GM12878 (cell line): Measurements from ENCODE around the gene GNB2. TPM values are rescaled to one million over a fixed set of nuclear protein-coding genes. Genes with fewer than 3 reads are reported as not detected.
A peak's percentile ranks its signal among the peaks of the same experiment; 100 is the strongest.

ENCODE experiments used
- ATF2 ChIP-seq: IDR thresholded peaks from 2 replicates; pipeline ENCODE4 v1.6.1; 2012; ENCODE audit warnings: low read length, inconsistent platforms
- BHLHE40 ChIP-seq, 2 experiments: fragments of 450-650 bp in 1 of 2; IDR thresholded peaks; 2 replicates each; pipeline ENCODE4 v1.6.1; 2011 to 2017; ENCODE audit warnings: low read depth in 2 of 2, borderline replicate concordance in 1 of 2, improper control_type of control experiment in 1 of 2, low read length in 1 of 2, mild to moderate bottlenecking in 1 of 2
- CTCF ChIP-seq, 3 experiments: IDR thresholded peaks in 2 of 3; conservative IDR thresholded peaks in 1 of 3; 2 replicates each; pipeline ENCODE4 v1.5.1; 2011; ENCODE audit warnings: low read depth in 3 of 3, low read length in 3 of 3, mild to moderate bottlenecking in 3 of 3, control low read depth in 2 of 3, moderate library complexity in 2 of 3, inconsistent platforms in 1 of 3, mixed read lengths in 1 of 3; ENCODE audit not compliant: control insufficient read depth in 2 of 3, insufficient read depth in 1 of 3; ENCODE audit errors: extremely low read depth in 1 of 3
- EZH2 ChIP-seq: IDR thresholded peaks from 2 replicates; pipeline ENCODE4 v1.6.1; 2012; ENCODE audit warnings: low read depth, mild to moderate bottlenecking, control low read depth, inconsistent platforms, low read length, borderline replicate concordance; ENCODE audit not compliant: control insufficient read depth
- JUND ChIP-seq: IDR thresholded peaks from 2 replicates; pipeline ENCODE4 v1.6.1; 2012; ENCODE audit warnings: low read depth, mild to moderate bottlenecking, low read length, improper control_type of control experiment, moderate library complexity
- KLF5 ChIP-seq: fragments of 450-650 bp; IDR thresholded peaks from 2 replicates; pipeline ENCODE4 v1.6.1; 2014; ENCODE audit warnings: mild to moderate bottlenecking; ENCODE audit not compliant: partially characterized antibody
- LARP7 ChIP-seq: fragments of 450-650 bp; IDR thresholded peaks from 2 replicates; pipeline ENCODE4 v1.6.1; 2017; ENCODE audit warnings: mild to moderate bottlenecking
- MEF2B ChIP-seq: fragments of 450-650 bp; IDR thresholded peaks from 2 replicates; pipeline ENCODE4 v1.6.1; 2018; ENCODE audit warnings: mild to moderate bottlenecking, moderate library complexity; ENCODE audit not compliant: partially characterized antibody, poor library complexity, severe bottlenecking
- PML ChIP-seq: IDR thresholded peaks from 2 replicates; pipeline ENCODE4 v1.6.1; 2012; ENCODE audit warnings: low read length, inconsistent platforms
- POLR2AphosphoS2 ChIP-seq: IDR thresholded peaks from 2 replicates; pipeline ENCODE4 v1.6.1; 2011; ENCODE audit warnings: low read depth, mild to moderate bottlenecking, low read length, improper control_type of control experiment, moderate library complexity
- SP1 ChIP-seq: IDR thresholded peaks from one replicate; pipeline ENCODE4 v1.6.1; 2011; ENCODE audit warnings: low read depth, low read length
- SUZ12 ChIP-seq: fragments of 200-600 bp; sonication (generic); IDR thresholded peaks from one replicate; pipeline ENCODE4 v1.6.1; 2018; ENCODE audit warnings: antibody characterized with exemption, mild to moderate bottlenecking; ENCODE audit not compliant: unreplicated experiment
- YBX1 ChIP-seq: fragments of 450-650 bp; IDR thresholded peaks from 2 replicates; pipeline ENCODE4 v1.6.1; 2016; ENCODE audit warnings: antibody characterized with exemption
- ZZZ3 ChIP-seq: IDR thresholded peaks from 2 replicates; pipeline ENCODE4 v1.6.1; 2011; ENCODE audit warnings: low read depth; ENCODE audit not compliant: control insufficient read depth, insufficient read length
- polyA plus RNA-seq, 11 experiments: library from polyadenylated mRNA; depleted of rRNA in 4 of 11; unstranded in 6 of 11; stranded (reverse) in 5 of 11; fragments of >200 nt; fragmentation: Nextera tagmentation in 4 of 11; fragmentation: Illumina TruSeq in 1 of 11; extraction: Ambion mirVana in 4 of 11; extraction: Trizol in 1 of 11; gene quantifications; 1 replicate in 1 of 11; 2 replicates in 10 of 11; pipeline versions ENCODE4 v1.2.1 to v1.2.3, GENCODE V29; 2011 to 2016; ENCODE audit warnings: inconsistent platforms in 2 of 11, missing spikeins in 2 of 11, low read depth in 1 of 11
- total RNA-seq, 4 experiments: library from RNA; depleted of rRNA in 3 of 4; stranded (reverse); fragments of >200 nt in 3 of 4; fragmentation: Illumina TruSeq in 1 of 4; extraction: Trizol in 1 of 4; gene quantifications; 2 replicates each; pipeline versions ENCODE4 v1.2.1 to v1.2.3, GENCODE V29; 2013 to 2021

GNB2 gene
- total and polyA plus RNA-seq, 10 of the 15 experiments (the other 5 are each of a cell fraction or from before 2014, with no cell fraction given) = 0.35 to 175 (median 59.7) TPM

- TF ChIP-seq CTCF (IDR thresholded peaks at IDR 0.05 in 2 of 3, conservative IDR thresholded peaks at IDR 0.05 in 1 of 3; ENCODE audit: control insufficient read depth in 2 of 3, extremely low read depth in 1 of 3, insufficient read depth in 1 of 3, low read depth in 3 of 3, low read length in 3 of 3) (peak; percentile 47 to 64 (median 48)), ZZZ3 (no peak), EZH2 (no peak), PML (no peak), SP1 (no peak), KLF5 (no peak), LARP7 (peak; percentile 27; the same call in 1 of the 2 replicates), POLR2AphosphoS2 (no peak), ATF2 (no peak), BHLHE40 (IDR thresholded peaks at IDR 0.05; ENCODE audit: borderline replicate concordance in 1 of 2, low read depth in 2 of 2, low read length in 1 of 2) (peak in 1 of 2 experiments; percentile 72; a peak in 1 of 4 replicates), SUZ12 (peak; percentile 77), JUND (no peak), MEF2B (peak; percentile 96), YBX1 (no peak)
Observed at GRCh38 chr7:100632951-100633717, 40.4 kb upstream of the GNB2 start (continued).
